D341Med (cell line): Measurements from ENCODE around the gene ADAM17.
"Not testable (repeated sequence)": the region's sequence is repeated elsewhere in the genome, so short reads cannot be mapped to it uniquely, and the experiment has no call there.

ENCODE experiments used
- DNase-seq: peaks from one replicate; pipeline ENCODE4 v3.0.0; 2012; ENCODE audit warnings: low spot score

ADAM17 gene

DNA sequence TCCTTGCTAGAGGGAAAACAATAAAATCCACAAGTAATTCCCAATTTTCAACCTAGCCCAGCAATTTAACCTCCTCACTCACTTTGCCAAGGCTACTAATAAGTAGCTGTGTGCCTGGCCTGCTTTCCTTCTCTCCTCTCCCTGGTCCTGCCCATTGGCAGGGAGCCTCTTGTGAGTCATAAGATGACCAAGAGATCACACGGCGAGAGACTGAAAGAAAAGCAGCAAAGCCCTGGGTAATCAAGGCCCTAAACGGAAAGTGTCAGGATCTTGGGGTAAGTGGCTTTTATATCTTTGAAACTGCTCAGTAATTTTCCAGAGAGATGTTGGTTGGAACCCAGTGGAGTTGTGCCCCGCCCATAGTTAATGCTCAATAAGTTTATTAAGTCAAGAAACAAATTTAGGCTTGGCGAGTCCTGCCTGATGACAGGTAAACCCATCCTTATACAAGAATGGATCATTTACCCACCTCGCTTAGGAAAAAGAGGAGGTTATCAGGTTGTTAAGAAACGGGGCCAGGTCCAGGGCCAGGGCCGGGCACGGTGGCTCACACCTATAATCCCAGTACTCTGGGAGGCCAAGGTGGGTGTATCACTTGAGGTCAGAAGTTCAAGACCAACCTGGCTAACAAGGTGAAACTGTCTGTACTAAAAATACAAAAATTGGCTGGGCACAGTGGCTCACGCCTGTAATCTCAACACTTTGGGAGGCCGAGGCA lies 10.0 kb upstream of the ADAM17 start:
- DNase-seq, result no peak

DNA sequence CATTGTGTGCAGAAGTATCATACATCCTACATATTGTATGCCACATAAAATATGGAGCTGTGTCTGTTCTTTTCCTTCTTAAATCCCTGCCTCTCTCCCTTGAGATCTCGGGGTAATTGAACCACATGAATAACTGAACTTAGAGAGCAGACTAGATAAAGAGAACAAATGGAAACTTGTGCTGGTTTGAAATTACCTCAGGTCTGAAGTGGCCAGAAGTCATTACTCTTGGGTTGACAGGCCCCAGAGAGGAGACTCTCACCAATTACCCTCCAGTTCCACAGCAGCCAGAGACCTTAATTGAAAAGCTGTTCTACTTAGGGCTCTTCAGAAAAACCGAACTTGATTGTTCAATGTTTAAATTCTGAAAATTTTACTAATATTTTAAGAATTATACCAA lies 5.0 kb upstream of the ADAM17 start:
- no peak for DNase-seq

DNA sequence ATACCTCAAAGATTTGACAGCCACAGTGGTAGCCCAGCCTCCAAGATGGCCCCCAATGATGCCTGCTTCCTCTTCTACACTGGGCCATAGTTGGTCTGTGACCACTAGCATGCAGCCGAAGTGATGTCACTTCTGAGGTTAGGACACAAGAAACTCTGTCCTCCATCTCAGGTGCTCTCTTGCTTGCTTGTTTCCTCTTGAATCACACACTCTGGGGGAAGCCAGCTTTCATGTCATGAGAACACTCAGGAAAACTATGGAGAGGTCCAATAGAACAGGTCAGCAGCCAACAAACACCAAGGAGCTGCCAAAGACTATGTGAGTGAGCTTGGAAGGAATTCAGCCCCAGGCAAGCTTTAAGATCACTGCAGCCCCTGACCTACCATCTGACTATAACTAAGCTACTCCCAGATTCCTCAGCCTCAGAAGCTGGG lies 3.3 kb upstream of the ADAM17 start:
- no peak for DNase-seq

DNA sequence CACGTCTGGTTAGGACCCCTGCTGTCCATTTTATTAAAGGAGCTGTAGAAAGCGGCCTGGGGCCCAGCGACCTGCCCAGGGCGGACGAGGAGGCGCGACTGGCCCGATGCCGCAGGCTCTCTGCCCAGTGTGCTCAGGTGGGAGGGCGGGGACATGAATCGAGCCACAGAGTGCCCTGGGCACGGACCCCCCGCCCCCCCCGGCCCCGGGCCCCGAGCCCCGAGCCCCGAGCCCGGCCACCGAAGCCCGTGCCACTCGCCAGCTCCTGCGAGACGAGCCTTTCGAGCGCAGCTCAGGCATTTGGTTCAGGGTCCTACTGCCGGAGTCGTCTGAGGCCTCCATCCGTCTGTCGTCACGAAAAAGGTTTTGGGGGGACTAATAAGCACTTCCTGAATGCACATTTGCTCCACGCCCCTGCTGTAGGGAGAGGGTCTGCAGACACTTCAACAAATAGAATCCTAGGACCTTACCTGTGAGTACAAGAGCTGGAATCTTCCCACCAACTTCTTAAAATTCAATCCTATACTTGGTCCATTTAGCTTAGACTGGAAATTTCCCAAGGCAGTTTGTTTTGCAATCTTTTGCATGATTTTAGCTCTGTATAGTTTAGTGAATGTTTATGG lies 602 bp upstream of the ADAM17 start:
- no peak for DNase-seq

DNA sequence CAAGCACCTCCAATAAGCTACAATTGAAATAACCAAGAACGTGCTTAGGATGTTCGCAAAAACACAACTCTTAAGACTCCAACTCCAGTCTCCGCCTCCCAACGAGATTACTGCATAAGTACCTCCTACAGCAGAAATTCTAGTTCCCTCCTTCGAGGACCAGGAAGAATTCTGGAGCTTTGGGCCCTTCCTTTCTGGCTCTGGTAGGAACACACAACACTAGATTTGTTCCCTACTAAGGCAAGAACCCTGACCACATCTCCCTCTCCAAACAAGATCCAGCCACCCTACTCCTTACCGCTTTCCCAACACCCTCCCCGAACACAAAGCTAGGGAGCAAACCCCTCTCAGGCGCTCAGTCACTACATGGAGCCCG lies 721 bp downstream of the ADAM17 start:
- peak; percentile 28 for DNase-seq

DNA sequence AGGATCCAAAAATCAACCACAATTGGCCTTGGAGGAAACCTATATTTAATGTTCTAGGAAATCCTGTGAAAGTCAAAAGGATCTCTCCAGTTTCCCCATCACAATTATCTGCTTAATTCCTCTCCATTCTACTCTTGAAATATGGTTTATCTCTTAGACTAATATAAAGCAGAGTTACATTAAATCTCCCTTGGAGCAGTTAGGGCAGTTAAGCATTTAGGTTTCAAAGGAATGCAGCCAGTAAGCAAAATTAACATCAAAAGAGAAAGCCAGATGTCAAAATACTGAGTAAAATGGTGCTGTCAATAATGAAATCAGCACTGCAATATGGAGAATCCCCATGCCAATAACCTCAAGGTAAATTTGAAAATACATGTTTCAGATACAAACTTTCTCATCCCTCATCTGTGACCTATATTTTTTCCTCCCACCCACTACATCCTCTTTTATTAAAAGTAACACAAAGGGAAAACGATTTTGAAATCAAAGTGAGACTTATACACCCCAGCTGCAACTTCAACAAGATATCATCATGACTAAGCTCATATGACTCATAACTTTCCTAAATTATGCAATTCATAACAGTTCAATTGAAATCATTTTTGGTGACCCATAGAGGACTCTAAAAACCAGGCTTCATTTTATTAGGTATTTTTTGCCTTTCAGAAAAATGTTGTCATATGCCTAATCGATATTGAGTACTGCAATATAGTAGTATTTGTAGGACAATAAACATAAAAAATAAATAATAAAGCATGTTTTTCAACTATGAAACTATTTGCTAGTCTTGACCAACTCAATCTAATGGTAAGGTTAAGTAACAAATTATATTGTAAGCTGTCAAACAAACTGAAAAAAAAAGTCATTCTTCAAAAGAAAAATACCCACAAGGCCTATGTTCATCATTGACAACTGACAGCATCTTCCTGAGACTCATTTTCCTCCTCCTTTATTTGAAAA lies 3.1 kb downstream of the ADAM17 start:
- no peak for DNase-seq

DNA sequence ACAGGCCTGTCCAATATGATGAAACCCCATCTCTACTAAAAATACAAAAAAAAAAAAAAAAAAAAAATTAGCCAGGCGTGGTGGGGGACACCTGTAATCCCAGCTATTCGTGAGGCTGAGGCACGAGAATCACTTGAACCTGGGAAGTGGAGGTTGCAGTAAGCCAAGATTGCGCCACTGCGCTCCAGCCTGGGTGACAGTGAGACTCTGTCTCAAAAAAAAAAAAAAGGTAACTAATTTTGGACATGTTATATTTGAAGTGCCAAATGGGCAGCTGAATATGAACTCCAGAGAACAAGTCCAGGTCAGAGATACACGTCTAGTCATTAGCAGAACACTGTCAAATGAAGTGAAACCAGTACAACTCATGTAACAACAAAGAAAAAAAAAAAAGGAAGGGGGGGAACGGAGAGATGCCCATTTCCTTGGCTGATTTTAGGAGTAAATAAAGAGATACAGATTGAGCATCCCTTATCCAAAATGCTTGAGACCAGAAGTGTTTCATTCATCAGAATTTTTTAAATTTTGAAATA lies 4.7 kb downstream of the ADAM17 start:
- DNase-seq, result not testable (repeated sequence)

DNA sequence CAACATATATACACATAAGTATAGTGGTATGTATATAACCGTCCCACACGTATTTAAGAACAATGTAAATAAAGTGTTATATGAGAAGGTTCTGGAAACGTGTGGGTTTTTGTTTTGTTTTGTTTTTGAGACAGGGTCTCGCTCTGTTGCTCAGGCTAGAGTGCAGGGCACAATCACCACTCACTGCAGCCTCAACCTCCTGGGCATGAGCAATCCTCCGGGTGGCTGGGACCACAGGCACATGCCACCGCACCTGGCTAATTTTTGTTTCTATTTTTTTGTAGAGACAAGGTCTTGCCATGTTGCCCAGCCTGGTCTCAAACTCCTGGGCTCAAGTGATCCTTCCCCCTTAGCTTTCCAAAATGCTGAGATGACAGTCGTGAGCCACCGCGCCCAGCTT lies 6.2 kb downstream of the ADAM17 start:
- DNase-seq, result no peak

DNA sequence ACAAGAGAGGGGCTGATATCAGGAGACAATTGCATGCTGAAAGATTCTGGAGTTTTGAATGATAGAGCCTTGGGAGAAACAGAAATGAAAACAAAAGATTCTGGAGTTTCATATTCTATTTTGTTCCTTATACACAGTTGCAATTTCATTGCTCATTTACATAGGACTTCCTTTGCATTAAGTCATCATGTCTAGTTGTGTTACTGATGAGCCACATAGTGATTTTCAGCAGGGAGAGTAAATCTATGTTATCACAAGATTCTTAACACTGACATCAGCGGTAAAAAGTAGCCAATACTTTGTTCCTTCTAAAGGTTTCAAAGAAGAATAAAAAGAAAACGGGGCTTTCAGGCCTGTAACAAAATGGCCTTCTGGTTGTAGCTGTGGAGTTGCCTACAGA lies 7.1 kb downstream of the ADAM17 start:
- no peak for DNase-seq

DNA sequence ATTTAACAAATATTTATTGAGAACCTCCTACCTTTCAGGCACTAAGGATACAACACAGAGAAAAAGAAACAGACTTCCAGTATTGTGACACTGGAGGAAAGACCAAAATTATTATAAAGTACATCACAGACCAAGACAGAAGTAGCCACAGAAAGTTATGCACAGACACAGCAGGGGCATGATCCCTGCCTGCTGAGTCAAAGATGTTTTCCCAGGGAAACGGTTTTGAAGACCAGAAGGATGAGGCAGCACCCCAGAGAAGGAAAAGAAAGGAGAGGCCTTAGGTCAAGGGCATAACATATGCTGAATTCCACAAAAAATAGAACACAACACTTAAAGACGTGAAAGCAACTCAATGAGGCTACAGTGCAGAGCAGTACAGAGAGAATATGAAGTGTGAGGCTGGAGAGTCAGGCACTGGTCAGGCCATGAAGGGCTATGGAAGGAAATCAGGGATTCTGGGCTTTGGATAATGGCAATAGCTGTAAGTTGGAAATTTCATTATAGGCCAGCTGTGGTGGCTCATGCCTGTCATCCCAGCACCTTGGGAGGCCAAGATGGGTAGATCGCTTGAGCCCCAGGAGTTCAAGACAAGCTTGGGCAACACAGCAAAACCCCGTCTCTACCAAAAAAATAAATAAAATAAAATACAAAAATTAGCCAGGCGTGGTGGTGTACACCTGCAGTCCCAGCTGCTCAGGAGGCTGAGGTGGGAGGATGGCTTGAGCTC lies 8.2 kb downstream of the ADAM17 start:
- DNase-seq, result no peak

DNA sequence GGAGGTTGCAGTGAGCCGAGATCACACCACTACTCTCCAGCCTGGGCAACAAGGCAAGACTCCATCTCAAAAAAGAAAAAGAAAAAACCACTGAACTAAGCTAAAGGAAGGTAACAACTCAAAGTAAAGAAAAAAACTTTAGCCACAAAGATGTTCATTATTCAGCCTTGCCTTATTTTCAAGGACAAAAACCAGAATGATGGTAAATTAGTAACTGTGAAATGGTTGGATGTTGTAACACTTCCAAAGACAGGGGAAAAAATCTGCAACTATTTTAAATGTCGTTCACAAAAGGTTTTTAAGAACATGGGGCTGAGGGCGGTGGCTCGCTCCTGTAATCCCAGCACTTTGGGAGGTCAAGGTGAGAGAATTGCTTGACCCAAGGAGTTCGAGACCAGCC lies 10.1 kb downstream of the ADAM17 start:
- no peak for DNase-seq

DNA sequence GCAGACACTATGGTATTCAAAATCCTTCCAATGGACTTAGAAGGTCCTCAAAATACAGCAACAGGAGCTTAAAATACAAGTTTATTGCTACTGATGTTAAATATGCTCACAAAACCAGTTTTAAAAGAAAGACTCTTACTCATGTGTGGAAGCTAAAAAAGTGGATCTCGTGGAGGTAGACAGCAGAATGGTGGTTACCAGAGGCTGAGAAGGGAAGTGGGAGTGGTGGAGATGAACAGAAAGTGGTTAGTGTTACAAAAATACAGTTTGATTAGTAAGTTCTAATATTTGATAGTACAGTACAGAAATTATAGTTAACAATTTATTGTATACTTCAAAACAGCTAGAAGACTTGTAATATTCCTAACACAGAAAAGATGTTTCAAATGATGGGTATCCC lies 12.1 kb downstream of the ADAM17 start:
- DNase-seq, result no peak

DNA sequence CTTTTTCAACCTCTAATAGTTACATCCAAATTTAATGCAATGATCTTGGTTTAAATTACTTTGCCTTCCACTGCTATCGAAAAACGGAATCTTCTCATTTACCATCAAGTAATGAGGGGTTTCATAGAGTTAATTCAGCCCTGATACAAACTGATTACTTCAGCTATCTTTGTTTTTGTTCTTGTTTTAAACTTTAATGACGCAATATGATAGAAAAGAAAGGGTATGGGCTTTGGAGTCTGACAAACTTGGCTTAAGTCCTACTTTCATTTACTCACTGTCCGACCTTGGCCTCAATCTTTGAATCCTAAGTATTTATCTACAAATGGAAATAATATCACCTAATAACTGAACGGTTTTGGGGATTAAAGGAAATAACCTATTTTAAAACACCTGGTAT lies 16.1 kb downstream of the ADAM17 start:
- no peak for DNase-seq

DNA sequence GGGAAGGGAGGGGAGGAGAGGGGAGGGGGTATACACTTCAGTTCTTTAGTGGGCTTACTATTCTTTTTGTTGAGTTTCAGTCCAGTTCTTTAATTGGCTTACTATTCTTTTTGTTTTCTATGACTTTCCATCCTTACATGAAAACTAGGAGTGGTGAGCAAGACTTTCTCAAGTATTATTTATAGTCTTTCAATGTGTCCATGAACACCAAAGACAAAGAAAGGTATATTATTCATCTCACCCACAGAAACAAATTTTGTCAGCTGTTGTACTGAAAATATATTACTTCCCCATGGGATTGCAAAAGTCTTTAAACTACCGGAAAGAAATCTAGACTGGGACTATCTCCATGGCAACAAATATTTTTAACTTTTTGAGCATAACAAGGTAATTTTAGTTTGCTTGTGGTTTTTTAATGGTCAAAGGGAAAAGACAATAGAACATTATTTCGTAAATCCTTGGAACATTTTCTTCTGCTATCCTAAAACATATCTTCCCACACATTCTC lies 17.6 kb downstream of the ADAM17 start:
- no peak for DNase-seq

DNA sequence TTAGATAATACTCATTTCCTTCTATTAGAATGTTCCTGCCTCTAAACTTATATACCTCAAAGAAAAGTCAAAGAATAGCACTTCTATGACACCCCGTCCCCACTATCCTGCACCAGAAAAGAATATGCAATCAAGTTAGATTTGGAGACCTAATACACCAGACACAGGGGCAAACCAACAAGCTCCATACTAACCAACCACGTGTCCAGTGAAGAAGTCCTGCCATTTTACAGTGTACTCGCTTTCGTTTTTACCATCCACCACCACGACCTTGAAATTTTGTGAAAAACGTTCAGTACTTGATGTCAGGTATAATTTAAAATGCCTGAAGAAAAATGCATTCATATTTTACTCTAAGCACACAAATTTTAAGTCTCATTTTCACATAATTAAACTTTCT lies 19.1 kb downstream of the ADAM17 start:
- no peak for DNase-seq

DNA sequence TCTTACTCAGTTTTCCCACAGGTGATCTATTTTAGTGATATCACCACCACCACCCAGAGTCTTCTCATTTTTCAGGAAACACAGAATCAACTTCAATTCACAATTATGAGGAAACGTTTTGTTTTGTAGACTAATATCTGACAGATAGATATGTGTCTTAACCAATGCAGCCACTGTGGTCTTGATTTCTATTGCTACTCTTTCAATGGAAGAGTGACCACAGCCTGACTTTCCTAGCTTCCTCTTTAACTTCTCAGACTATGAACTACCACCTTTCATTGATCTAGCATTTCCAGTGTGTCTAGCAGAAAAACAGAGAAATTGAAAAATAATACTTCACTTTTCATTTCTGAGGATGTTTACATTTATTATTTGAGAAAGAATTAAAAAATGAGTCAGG lies 20.5 kb downstream of the ADAM17 start:
- DNase-seq, result no peak

DNA sequence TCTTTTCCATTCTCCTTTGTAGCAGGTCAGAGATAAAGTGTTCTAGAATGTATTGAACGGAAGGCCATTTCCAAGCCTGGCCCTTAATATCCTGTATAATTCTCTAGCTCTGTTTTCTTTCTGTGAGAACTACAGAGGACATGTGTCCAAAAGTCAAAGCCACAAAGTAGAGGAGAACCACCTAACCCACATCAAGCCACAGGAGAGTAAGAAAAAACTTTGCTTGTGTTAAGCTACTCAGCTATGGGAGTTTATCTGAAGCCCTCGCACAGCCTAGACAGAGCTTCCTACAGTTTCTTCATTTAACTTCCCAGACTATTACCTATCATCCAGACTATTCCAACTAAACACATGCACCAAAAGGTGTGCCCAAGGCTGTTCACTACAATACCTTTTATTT lies 22.0 kb downstream of the ADAM17 start:
- DNase-seq, result no peak

DNA sequence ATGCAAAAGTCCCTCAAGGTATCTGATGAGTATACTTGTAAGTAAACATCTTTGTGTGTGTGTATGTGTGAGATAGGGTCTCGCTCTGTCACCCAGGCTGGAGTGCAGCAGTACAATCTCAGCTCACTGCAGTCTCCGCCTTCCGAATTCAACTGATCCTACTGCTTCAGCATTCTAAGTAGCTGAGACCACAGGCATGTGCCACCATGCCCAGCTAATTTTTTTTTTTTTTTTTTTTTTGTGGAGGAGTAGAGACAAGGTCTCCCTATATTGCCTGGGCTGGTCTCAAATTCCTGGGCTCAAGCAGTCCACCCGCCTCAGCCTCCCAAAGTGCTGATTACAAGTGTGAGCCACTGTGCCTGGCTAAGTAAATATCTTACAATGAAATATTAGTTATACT lies 23.2 kb downstream of the ADAM17 start:
- no peak for DNase-seq

DNA sequence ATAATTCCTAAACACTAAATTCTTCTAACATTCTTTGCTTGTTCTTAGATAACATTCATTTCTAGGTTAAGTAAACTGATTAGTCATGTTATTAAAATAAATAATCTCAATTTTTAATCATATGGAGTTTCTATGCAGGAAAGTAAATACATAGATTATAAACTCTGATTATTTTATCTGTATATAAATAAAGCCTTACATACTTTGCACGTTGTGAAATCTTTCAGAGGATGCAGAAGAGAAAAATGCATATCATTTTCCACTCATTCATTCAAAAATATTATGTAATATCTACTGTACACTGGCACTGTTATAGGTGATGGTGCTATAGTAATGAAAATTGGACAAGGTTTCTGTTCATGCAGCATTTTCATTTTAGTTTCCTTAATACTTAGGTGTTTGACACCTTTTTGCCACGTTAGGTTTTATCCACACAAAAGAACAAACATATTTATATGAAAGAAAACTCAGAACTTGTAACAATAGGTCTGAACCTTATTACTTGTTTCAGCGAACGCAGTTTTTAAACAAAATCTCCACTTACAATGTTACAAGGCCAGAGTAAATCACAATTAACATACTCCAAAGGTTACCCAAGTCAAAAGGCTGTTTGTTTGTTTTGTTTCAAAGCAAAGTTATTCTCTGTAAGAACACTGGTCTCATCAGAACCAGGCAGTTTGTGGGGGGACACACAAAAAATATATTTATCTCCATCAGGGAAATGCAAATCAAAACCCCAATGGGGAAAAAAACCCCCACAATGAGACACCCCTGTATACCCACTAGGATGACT lies 27.4 kb downstream of the ADAM17 start:
- no peak for DNase-seq

DNA sequence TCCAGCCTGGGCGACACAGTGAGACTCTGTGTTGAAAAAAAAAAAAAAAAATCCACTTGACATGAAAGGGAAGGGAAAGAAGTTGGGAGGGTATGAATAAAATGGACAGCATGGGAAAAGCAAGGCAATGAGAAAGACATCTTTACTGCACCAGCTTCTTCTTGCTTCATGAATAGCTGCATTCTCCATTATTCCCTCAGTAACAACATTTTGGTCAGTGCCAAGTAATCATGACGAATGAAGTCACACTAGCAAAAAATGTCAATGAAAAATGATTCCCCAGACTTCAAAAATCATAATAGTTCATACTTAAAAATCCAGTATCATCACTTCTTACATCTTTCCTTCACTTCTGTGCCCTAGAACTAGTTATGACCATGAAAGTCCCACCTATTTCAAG lies 30.4 kb downstream of the ADAM17 start:
- no peak for DNase-seq

DNA sequence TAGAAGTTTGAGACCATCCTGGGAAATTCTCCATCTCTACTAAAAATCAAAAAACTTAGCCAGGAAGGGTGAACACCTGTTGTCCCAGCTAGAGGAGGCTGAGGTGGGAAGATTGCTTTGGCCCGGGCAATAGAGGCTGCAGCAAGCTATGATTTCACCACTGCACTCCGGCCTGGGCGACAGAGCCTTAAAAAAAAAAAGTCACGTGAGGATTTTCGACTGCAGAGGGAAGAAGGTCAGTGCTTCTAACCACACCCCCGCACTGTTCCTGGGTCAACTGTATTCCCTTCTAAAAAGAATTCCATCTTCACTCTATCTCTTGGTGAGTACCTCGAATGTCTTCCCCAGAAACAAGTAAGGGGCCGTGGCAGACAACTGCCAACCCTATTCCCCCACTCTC lies 31.3 kb downstream of the ADAM17 start:
- DNase-seq, result no peak
